ENCODE results near the gene MCHR1. TPM values are rescaled to one million over a fixed set of nuclear protein-coding genes. Genes with fewer than 3 reads are reported as not detected.
"Not testable (repeated sequence)": the region's sequence is repeated elsewhere in the genome, so short reads cannot be mapped to it uniquely, and the experiment has no call there.

MCHR1 gene
- total and polyA plus RNA-seq, 4 donors = 0.23 to 2.4 (median 1.1) TPM

- DNase-seq (ENCODE audit: low spot score) = no peak
- no peaks in the 10 kb centered on the region for H3K4me1 ChIP-seq (ENCODE audit: control insufficient read depth in 4 of 4, insufficient read depth in 4 of 4, low read length in 3 of 4)
- no peak overlapping the region for H3K9ac ChIP-seq (ENCODE audit: low read depth in 1 of 2, low read length in 2 of 2)
- no peak overlapping the region for H3K27ac ChIP-seq (ENCODE audit: low read depth in 1 of 2, low read length in 2 of 2)
- 65% methylated on average over 6 of the region's 6 CpGs for WGBS
- H3K27me3 ChIP-seq (ENCODE audit: control insufficient read depth in 4 of 4, insufficient read depth in 4 of 4, low read length in 3 of 4) = no peaks in the 10 kb centered on the region
- H3K4me3 ChIP-seq (ENCODE audit: low read depth in 1 of 3, low read length in 3 of 3) = no peak overlapping the region
- no peaks in the 10 kb centered on the region for H3K36me3 ChIP-seq (ENCODE audit: control insufficient read depth in 4 of 4, insufficient read depth in 3 of 4, low read depth in 1 of 4, low read length in 3 of 4)
- H3K9me3 ChIP-seq (ENCODE audit: control insufficient read depth in 4 of 4, low read length in 3 of 4) = no peaks in the 10 kb centered on the region
- TF ChIP-seq TAF1 (conservative IDR thresholded peaks at IDR 0.05) = no peak
- no peak for TF ChIP-seq EGR1 (IDR thresholded peaks at IDR 0.05; ENCODE audit: low read depth in 2 of 2)
- TF ChIP-seq RAD21 (IDR thresholded peaks at IDR 0.05) = no peak
- no peak for TF ChIP-seq MAX (IDR thresholded peaks at IDR 0.05)
- no peak for TF ChIP-seq CTCF (IDR thresholded peaks at IDR 0.05; ENCODE audit: low read depth, low read length, missing input control)
- TF ChIP-seq RXRA (IDR thresholded peaks at IDR 0.05) = no peak
- no peak for TF ChIP-seq JUND (IDR thresholded peaks at IDR 0.05)
- no peak for TF ChIP-seq YY1 (IDR thresholded peaks at IDR 0.05)
- TF ChIP-seq HNF4A (conservative IDR thresholded peaks at IDR 0.05) = no peak
- TF ChIP-seq GABPA (IDR thresholded peaks at IDR 0.05 in 1 of 2, conservative IDR thresholded peaks at IDR 0.05 in 1 of 2) = no peak
- TF ChIP-seq ZBTB33 (IDR thresholded peaks at IDR 0.05) = no peak
- TF ChIP-seq SP1 (IDR thresholded peaks at IDR 0.05) = no peak
- TF ChIP-seq HNF4G (IDR thresholded peaks at IDR 0.05) = no peak
Observed at GRCh38 chr22:40719599-40719998, 40.3 kb downstream of the MCHR1 start.

GRCh38 chr22:40720156-40720537 lies 40.9 kb downstream of the MCHR1 start:
- WGBS = 90% methylated on average over 6 of the region's 6 CpGs
- not testable (repeated sequence) for H3K9ac ChIP-seq (ENCODE audit: low read depth in 1 of 2, low read length in 2 of 2); H3K27me3 ChIP-seq (ENCODE audit: control insufficient read depth in 4 of 4, insufficient read depth in 4 of 4, low read length in 3 of 4); H3K36me3 ChIP-seq (ENCODE audit: control insufficient read depth in 4 of 4, insufficient read depth in 3 of 4, low read depth in 1 of 4, low read length in 3 of 4); H3K9me3 ChIP-seq (ENCODE audit: control insufficient read depth in 4 of 4, low read length in 3 of 4); H3K4me3 ChIP-seq (ENCODE audit: low read depth in 1 of 3, low read length in 3 of 3); H3K4me1 ChIP-seq (ENCODE audit: control insufficient read depth in 4 of 4, insufficient read depth in 4 of 4, low read length in 3 of 4); DNase-seq (ENCODE audit: low spot score); H3K27ac ChIP-seq (ENCODE audit: low read depth in 1 of 2, low read length in 2 of 2)

- H3K9ac ChIP-seq (ENCODE audit: low read depth in 1 of 2, low read length in 2 of 2) = no peak overlapping the region
- WGBS = 77% methylated on average over 11 of the region's 11 CpGs
- no peaks in the 10 kb centered on the region for H3K9me3 ChIP-seq (ENCODE audit: control insufficient read depth in 4 of 4, low read length in 3 of 4)
- DNase-seq (ENCODE audit: low spot score) = no peak
- no peaks in the 10 kb centered on the region for H3K36me3 ChIP-seq (ENCODE audit: control insufficient read depth in 4 of 4, insufficient read depth in 3 of 4, low read depth in 1 of 4, low read length in 3 of 4)
- H3K4me3 ChIP-seq (ENCODE audit: low read depth in 1 of 3, low read length in 3 of 3) = no peak overlapping the region
- H3K27me3 ChIP-seq (ENCODE audit: control insufficient read depth in 4 of 4, insufficient read depth in 4 of 4, low read length in 3 of 4) = no peaks in the 10 kb centered on the region
- H3K27ac ChIP-seq (ENCODE audit: low read depth in 1 of 2, low read length in 2 of 2) = no peak overlapping the region
- no peaks in the 10 kb centered on the region for H3K4me1 ChIP-seq (ENCODE audit: control insufficient read depth in 4 of 4, insufficient read depth in 4 of 4, low read length in 3 of 4)
- TF ChIP-seq ZBTB33 (IDR thresholded peaks at IDR 0.05) (no peak), NR2F2 (IDR thresholded peaks at IDR 0.05) (no peak), MAX (IDR thresholded peaks at IDR 0.05) (no peak), GABPA (IDR thresholded peaks at IDR 0.05 in 1 of 2, conservative IDR thresholded peaks at IDR 0.05 in 1 of 2) (no peak), REST (IDR thresholded peaks at IDR 0.05) (no peak), RXRA (IDR thresholded peaks at IDR 0.05) (no peak), TAF1 (conservative IDR thresholded peaks at IDR 0.05) (no peak)
Observed at GRCh38 chr22:40720538-40721256, 41.4 kb downstream of the MCHR1 start.
